ENCODE data around the gene NSUN3. TPM values are rescaled to one million over a fixed set of nuclear protein-coding genes. Genes with fewer than 3 reads are reported as not detected.
"Not testable (repeated sequence)": the region's sequence is repeated elsewhere in the genome, so short reads cannot be mapped to it uniquely, and the experiment has no call there.

NSUN3 gene
- total RNA-seq, 1 donor from 2014 or later, result 20.8 TPM

GRCh38 chr3:94026623-94027022 is 36.2 kb upstream of the NSUN3 start:
- POLR2A ChIA-PET, result no interaction called here

GRCh38 chr3:94028093-94028837 is 34.6 kb upstream of the NSUN3 start, which contains the start of gene STX19:
TSS of gene STX19 (minus strand) at chr3:94028597. CDS start at chr3:94015269, 13,328 bp downstream.
- H3K27me3 Mint-ChIP-seq, result no peaks in the 10 kb centered on the region
- intact Hi-C loops (cut with micrococcal nuclease), result no loop called here
- H3K4me3 Mint-ChIP-seq, result no peak within 1 kb of the TSS
- DNase-seq (no peak), ATAC-seq (ENCODE audit: low read depth) (no peak)
- POLR2A ChIA-PET, result no interaction called here
- TF ChIP-seq CTCF (IDR thresholded peaks at IDR 0.05), result no peak
- H3K4me1 Mint-ChIP-seq, result no peaks in the 10 kb centered on the region
- H3K36me3 Mint-ChIP-seq (ENCODE audit: low read depth), result no peaks in the 10 kb centered on the region
- CTCF ChIA-PET, result no interaction called here
- no peaks in the 10 kb centered on the region for H3K9me3 Mint-ChIP-seq
- no peak within 1 kb of the TSS for H3K27ac Mint-ChIP-seq

More at GRCh38 chr3:94026623-94027022, 36.2 kb upstream of the NSUN3 start:
- Mint-ChIP-seq H3K27ac (no peak overlapping the region), H3K36me3 (ENCODE audit: low read depth) (no peaks in the 10 kb centered on the region), H3K4me3 (no peak overlapping the region), H3K4me1 (no peaks in the 10 kb centered on the region), H3K9me3 (no peaks in the 10 kb centered on the region), H3K27me3 (no peaks in the 10 kb centered on the region)
- no peak for TF ChIP-seq CTCF (IDR thresholded peaks at IDR 0.05)
- ATAC-seq (ENCODE audit: low read depth) (no peak), DNase-seq (no peak)
- intact Hi-C loops (cut with micrococcal nuclease), result no loop called here
- CTCF ChIA-PET, result no interaction called here

DNA sequence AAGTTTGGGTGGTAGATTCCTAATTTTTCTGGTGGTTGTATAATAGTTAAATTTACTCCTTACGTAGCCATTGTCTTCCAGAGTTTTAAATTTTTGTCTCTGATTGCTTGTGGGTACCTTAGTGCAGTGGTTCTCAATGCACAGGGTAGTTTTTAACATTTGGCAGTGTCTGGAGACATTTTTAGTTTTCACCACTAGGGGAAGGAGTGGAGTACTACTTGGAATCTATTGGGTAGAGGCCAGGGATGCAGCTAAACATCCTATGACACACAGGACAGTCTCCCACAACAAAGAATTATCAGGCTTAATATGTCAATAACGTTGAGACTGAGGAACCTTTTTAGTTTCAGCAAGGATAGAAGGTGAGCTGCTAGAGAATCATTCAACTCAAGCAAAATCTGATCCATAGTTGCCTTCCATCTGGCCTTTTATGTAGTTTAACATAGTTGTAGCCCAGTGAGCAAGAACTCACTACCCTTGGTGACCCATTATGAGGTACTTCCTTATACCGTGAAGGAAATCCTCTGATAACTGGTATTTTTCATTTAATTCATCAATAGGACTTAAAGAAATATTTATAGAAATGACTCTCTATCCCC is 25.9 kb upstream of the NSUN3 start:
- peak; percentile 18 for TF ChIP-seq CTCF (IDR thresholded peaks at IDR 0.05)
- ATAC-seq (ENCODE audit: low read depth) (no peak), DNase-seq (no peak)
- Mint-ChIP-seq H3K4me3 (no peak overlapping the region), H3K36me3 (ENCODE audit: low read depth) (peaks cover 13% of the 10 kb centered on the region), H3K27me3 (no peaks in the 10 kb centered on the region), H3K27ac (no peak overlapping the region), H3K9me3 (no peaks in the 10 kb centered on the region), H3K4me1 (no peaks in the 10 kb centered on the region)
- POLR2A ChIA-PET, result interaction anchor here (0.5 to 1.3 kb wide), 2 partner anchors 25 to 48 kb away, joined by 3 to 4 read pairs; partner anchors contain the start of gene DHFR2
- intact Hi-C loops (cut with micrococcal nuclease), result loop anchor here (2.0 kb wide), 1 partner anchor 26 kb away; the partner anchor contains the start of genes DHFR2 and NSUN3
- CTCF ChIA-PET, result no interaction called here

DNA sequence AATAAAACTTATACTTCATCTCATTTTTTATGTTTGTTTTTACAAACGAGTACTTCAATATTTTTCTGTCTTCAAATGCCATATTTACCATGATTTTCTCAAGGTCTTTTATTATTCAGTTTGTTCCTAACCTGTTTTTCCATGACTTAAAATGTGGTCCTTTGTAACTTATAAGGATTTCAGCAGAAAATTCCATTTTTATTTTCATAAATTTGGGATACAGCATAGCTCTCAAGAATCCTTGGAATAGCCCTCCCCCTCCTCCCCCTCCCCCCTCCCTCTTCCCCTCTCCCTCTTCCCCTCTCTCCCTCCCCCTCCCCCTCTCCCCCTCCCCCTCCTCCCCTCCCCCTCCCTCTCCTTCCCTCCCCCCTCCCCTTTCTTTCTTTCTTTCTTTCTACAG is 19.6 kb upstream of the NSUN3 start:
- ATAC-seq (ENCODE audit: low read depth) (no peak), DNase-seq (no peak)
- TF ChIP-seq CTCF (IDR thresholded peaks at IDR 0.05), result no peak
- Mint-ChIP-seq H3K9me3 (no peaks in the 10 kb centered on the region), H3K4me3 (no peak overlapping the region), H3K4me1 (no peaks in the 10 kb centered on the region), H3K27me3 (no peaks in the 10 kb centered on the region), H3K27ac (no peak overlapping the region), H3K36me3 (ENCODE audit: low read depth) (peaks cover 14% of the 10 kb centered on the region)
- intact Hi-C loops (cut with micrococcal nuclease), result no loop called here
- POLR2A ChIA-PET, result no interaction called here
- CTCF ChIA-PET, result no interaction called here

- ATAC-seq (ENCODE audit: low read depth); intact Hi-C loops (cut with micrococcal nuclease); H3K27ac Mint-ChIP-seq; H3K9me3 Mint-ChIP-seq; CTCF ChIA-PET; H3K27me3 Mint-ChIP-seq; POLR2A ChIA-PET; H3K4me3 Mint-ChIP-seq; H3K4me1 Mint-ChIP-seq; DNase-seq: not testable (repeated sequence)
- peaks cover 14% of the 10 kb centered on the region for H3K36me3 Mint-ChIP-seq (ENCODE audit: low read depth)
Measured at GRCh38 chr3:94044100-94044936, 18.5 kb upstream of the NSUN3 start.

Measured in activated B cell treated with CpG ODN at 0.5 μM for 24 hours (primary cell).